A549 (cell line): ENCODE results near the gene POLD4.

Experiments used
- BHLHE40 ChIP-seq: IDR thresholded peaks from 2 replicates; pipeline ENCODE4 v1.6.1; 2012; ENCODE audit warnings: low read depth, low read length, inconsistent platforms
- JUN ChIP-seq, 2 experiments: fragments of >200 bp; sonication (Bioruptor Twin); formaldehyde crosslinking; IDR thresholded peaks; 2 replicates in 1 of 2; 3 replicates in 1 of 2; pipeline ENCODE4 v1.6.1; 2016 to 2017
- MYC ChIP-seq: IDR thresholded peaks from 2 replicates; pipeline ENCODE4 v1.6.1; 2012; ENCODE audit warnings: mild to moderate bottlenecking, inconsistent platforms, low read length, improper control_type of control experiment, borderline replicate concordance
- POLR2A ChIP-seq: IDR thresholded peaks from 2 replicates; pipeline ENCODE4 v1.6.1; 2012; ENCODE audit warnings: mild to moderate bottlenecking, low read length
- POLR2AphosphoS2 ChIP-seq: conservative IDR thresholded peaks from 2 replicates; pipeline ENCODE4 v1.6.1; 2012; ENCODE audit warnings: low read length, improper control_type of control experiment, inconsistent platforms
- RAD21 ChIP-seq, 2 experiments: fragments of >200 bp in 1 of 2; sonication (Bioruptor Twin) in 1 of 2; formaldehyde crosslinking in 1 of 2; IDR thresholded peaks in 1 of 2; conservative IDR thresholded peaks in 1 of 2; 2 replicates in 1 of 2; 3 replicates in 1 of 2; pipeline ENCODE4 v1.6.1; 2012 to 2018; ENCODE audit warnings: inconsistent platforms in 1 of 2
- TF ChIP-seq, protein P1 (sequence below): fragments of >200 bp; sonication (Bioruptor Twin); formaldehyde crosslinking; IDR thresholded peaks from 3 replicates; pipeline ENCODE4 v1.5.1; 2016
- TF ChIP-seq, protein P2 (sequence below): fragments of 450-650 bp; IDR thresholded peaks from 2 replicates; pipeline ENCODE4 v1.6.1; 2014; ENCODE audit warnings: antibody characterized with exemption
- TF ChIP-seq, protein P3 (sequence below): fragments of 150-350 bp; IDR thresholded peaks from 2 replicates; pipeline ENCODE4 v1.6.1; 2014; ENCODE audit warnings: low read depth, mild to moderate bottlenecking, low read length
- TF ChIP-seq, protein P4 (sequence below): fragments of 200-600 bp; sonication (generic); IDR thresholded peaks from 2 replicates; pipeline ENCODE4 v1.6.1; 2016; ENCODE audit warnings: antibody characterized with exemption, mild to moderate bottlenecking, moderate library complexity

DNA sequence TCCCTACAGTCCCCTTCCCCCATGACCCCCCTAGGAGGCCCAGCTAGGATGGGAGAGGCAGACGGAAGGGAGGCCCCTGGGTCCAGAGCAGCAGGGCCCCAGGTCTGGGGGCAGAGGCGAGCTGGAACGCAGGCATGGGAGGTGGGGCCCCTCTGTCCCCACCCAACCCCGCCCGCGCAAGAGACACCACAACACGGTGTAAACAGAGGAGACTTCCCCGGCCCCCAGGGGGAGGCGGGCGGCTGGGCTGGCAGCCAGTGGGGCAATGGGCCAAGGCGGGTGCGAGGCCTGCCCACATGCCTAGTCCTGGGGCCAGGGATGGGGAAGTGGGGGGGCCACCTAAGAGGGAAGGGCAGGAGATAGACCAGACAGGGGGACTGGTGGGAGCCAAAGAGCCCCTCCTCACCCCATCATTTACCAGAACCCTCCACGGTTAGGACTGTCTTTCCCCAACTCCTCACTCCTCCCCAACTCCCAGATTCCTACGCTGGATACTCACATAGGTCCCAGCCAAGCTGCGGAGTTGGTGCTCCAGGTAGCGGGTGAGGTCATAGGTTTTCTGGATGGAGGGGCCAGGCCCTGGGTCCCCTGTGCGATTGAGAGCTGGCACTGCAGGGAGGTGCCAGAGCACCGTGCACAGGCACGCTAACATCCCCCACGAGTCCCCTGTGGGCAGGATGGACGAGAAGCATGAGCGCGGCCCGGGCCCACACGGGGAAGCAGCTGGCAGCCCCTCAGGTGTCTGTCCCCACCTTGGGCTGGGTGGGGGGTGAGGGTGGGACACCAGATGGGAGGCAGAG is 13.8 kb upstream of the POLD4 start:
- TF ChIP-seq POLR2A (no peak), MYC (no peak), RAD21 (conservative IDR thresholded peaks at IDR 0.05 in 1 of 2, IDR thresholded peaks at IDR 0.05 in 1 of 2) (no peak), POLR2AphosphoS2 (peak; percentile 9; the same call in 1 of the 2 replicates), BHLHE40 (no peak), JUN (IDR thresholded peaks at IDR 0.05) (0 out of 5 replicates have a peak, but pooled peaks of 1 of the 2 experiments have one; percentile 18)
- TF ChIP-seq, protein P1, sequence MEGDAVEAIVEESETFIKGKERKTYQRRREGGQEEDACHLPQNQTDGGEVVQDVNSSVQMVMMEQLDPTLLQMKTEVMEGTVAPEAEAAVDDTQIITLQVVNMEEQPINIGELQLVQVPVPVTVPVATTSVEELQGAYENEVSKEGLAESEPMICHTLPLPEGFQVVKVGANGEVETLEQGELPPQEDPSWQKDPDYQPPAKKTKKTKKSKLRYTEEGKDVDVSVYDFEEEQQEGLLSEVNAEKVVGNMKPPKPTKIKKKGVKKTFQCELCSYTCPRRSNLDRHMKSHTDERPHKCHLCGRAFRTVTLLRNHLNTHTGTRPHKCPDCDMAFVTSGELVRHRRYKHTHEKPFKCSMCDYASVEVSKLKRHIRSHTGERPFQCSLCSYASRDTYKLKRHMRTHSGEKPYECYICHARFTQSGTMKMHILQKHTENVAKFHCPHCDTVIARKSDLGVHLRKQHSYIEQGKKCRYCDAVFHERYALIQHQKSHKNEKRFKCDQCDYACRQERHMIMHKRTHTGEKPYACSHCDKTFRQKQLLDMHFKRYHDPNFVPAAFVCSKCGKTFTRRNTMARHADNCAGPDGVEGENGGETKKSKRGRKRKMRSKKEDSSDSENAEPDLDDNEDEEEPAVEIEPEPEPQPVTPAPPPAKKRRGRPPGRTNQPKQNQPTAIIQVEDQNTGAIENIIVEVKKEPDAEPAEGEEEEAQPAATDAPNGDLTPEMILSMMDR, result no peak
- TF ChIP-seq, protein P2, sequence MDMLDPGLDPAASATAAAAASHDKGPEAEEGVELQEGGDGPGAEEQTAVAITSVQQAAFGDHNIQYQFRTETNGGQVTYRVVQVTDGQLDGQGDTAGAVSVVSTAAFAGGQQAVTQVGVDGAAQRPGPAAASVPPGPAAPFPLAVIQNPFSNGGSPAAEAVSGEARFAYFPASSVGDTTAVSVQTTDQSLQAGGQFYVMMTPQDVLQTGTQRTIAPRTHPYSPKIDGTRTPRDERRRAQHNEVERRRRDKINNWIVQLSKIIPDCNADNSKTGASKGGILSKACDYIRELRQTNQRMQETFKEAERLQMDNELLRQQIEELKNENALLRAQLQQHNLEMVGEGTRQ, result no peak
- TF ChIP-seq, protein P3, sequence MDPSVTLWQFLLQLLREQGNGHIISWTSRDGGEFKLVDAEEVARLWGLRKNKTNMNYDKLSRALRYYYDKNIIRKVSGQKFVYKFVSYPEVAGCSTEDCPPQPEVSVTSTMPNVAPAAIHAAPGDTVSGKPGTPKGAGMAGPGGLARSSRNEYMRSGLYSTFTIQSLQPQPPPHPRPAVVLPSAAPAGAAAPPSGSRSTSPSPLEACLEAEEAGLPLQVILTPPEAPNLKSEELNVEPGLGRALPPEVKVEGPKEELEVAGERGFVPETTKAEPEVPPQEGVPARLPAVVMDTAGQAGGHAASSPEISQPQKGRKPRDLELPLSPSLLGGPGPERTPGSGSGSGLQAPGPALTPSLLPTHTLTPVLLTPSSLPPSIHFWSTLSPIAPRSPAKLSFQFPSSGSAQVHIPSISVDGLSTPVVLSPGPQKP, result no peak
- TF ChIP-seq, protein P4, sequence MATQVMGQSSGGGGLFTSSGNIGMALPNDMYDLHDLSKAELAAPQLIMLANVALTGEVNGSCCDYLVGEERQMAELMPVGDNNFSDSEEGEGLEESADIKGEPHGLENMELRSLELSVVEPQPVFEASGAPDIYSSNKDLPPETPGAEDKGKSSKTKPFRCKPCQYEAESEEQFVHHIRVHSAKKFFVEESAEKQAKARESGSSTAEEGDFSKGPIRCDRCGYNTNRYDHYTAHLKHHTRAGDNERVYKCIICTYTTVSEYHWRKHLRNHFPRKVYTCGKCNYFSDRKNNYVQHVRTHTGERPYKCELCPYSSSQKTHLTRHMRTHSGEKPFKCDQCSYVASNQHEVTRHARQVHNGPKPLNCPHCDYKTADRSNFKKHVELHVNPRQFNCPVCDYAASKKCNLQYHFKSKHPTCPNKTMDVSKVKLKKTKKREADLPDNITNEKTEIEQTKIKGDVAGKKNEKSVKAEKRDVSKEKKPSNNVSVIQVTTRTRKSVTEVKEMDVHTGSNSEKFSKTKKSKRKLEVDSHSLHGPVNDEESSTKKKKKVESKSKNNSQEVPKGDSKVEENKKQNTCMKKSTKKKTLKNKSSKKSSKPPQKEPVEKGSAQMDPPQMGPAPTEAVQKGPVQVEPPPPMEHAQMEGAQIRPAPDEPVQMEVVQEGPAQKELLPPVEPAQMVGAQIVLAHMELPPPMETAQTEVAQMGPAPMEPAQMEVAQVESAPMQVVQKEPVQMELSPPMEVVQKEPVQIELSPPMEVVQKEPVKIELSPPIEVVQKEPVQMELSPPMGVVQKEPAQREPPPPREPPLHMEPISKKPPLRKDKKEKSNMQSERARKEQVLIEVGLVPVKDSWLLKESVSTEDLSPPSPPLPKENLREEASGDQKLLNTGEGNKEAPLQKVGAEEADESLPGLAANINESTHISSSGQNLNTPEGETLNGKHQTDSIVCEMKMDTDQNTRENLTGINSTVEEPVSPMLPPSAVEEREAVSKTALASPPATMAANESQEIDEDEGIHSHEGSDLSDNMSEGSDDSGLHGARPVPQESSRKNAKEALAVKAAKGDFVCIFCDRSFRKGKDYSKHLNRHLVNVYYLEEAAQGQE, result no peak
